B cell (primary cell): ENCODE results near the gene PDXP. TPM values are rescaled to one million over a fixed set of nuclear protein-coding genes. Genes with fewer than 3 reads are reported as not detected.
A peak's percentile ranks its signal among the peaks of the same experiment; 100 is the strongest.

Experiments
- ATAC-seq: fragments of 200-7000 bp; cut with Tn5 transposase; one replicate; pipeline ENCODE4 v1.10.0; 2021; ENCODE audit warnings: low read depth, mild to moderate bottlenecking, moderate number of reproducible peaks, moderate library complexity
- CTCF ChIA-PET: fragments of 350-600 bp; sonication (Branson Sonifier 250); formaldehyde crosslinking; loops from one replicate; lab custom pipeline; 2021; ENCODE audit warnings: antibody characterized with exemption, inconsistent platforms; lab: Charles Lee
- POLR2A ChIA-PET: fragments of 350-600 bp; sonication (Branson Sonifier 250); formaldehyde crosslinking; loops from one replicate; lab custom pipeline; 2021; ENCODE audit warnings: antibody characterized with exemption; lab: Charles Lee
- DNase-seq: peaks from one replicate; pipeline ENCODE4 v3.0.0; 2013
- H2AFZ ChIP-seq: 2 replicates; pipeline ENCODE4 v1.6.1; 2012; ENCODE audit warnings: mild to moderate bottlenecking, low read depth, low read length; ENCODE audit not compliant: insufficient read depth, poor library complexity, severe bottlenecking
- H3K27ac ChIP-seq, 2 donors: 1 replicate in 1 of 2; 2 replicates in 1 of 2; pipeline ENCODE4 v1.5.1; 2012 to 2013; ENCODE audit warnings: low read length in 2 of 2, mild to moderate bottlenecking in 2 of 2, moderate library complexity in 1 of 2
- H3K27me3 ChIP-seq, 4 experiments: fragments of 200-600 bp in 1 of 4; sonication (generic) in 1 of 4; replicated peaks in 1 of 4; 1 replicate in 2 of 4; 2 replicates in 2 of 4; pipeline versions ENCODE4 v1.6.1 to v1.7.0; 2013 to 2016; ENCODE audit warnings: low read length in 3 of 4, mild to moderate bottlenecking in 2 of 4, mixed read lengths in 1 of 4, moderate library complexity in 1 of 4; ENCODE audit not compliant: insufficient read depth in 4 of 4, control insufficient read depth in 3 of 4; ENCODE audit errors: control extremely low read depth in 1 of 4
- H3K36me3 ChIP-seq, 2 experiments: replicated peaks in 1 of 2; 1 replicate in 1 of 2; 2 replicates in 1 of 2; pipeline versions ENCODE4 v1.6.1 to v1.7.1; 2013; ENCODE audit warnings: low read length in 1 of 2; ENCODE audit not compliant: insufficient read depth in 2 of 2, control insufficient read depth in 1 of 2; ENCODE audit errors: control extremely low read depth in 1 of 2, extremely low read depth in 1 of 2
- H3K4me1 ChIP-seq, 2 donors: fragments of 200-600 bp in 1 of 2; sonication (generic) in 1 of 2; 1 replicate in 1 of 2; 2 replicates in 1 of 2; pipeline versions ENCODE4 v1.5.1 to v1.6.1; 2013 to 2017; ENCODE audit warnings: low read length in 2 of 2; ENCODE audit not compliant: control insufficient read depth in 2 of 2, insufficient read depth in 2 of 2
- H3K4me2 ChIP-seq: replicated peaks from 2 replicates; pipeline ENCODE3; 2012; ENCODE audit warnings: mild to moderate bottlenecking, low read depth, low read length; ENCODE audit not compliant: poor library complexity, severe bottlenecking
- H3K4me3 ChIP-seq, 5 experiments: fragments of 200-600 bp in 1 of 5; sonication (generic) in 1 of 5; 1 replicate in 3 of 5; 2 replicates in 2 of 5; pipeline versions ENCODE4 v1.5.1 to v1.7.0; 2011 to 2016; ENCODE audit warnings: low read length in 4 of 5, mild to moderate bottlenecking in 4 of 5, low read depth in 2 of 5, control low read depth in 1 of 5, moderate library complexity in 1 of 5; ENCODE audit not compliant: insufficient read depth in 1 of 5; ENCODE audit errors: control extremely low read depth in 1 of 5, extremely low read depth in 1 of 5
- H3K79me2 ChIP-seq: fragments of 200-600 bp; sonication (generic); one replicate; pipeline ENCODE4 v1.6.0; 2016; ENCODE audit warnings: low read length; ENCODE audit not compliant: control insufficient read depth, insufficient read depth
- H3K9ac ChIP-seq: fragments of 200-600 bp; sonication (generic); 2 replicates; pipeline ENCODE4 v1.6.1; 2017; ENCODE audit warnings: mild to moderate bottlenecking, low read length, moderate library complexity
- H3K9me3 ChIP-seq, 3 donors: one replicate each; pipeline versions ENCODE4 v1.6.1 to v1.7.1; 2013; ENCODE audit warnings: low read length in 2 of 3; ENCODE audit not compliant: control insufficient read depth in 2 of 3, insufficient read depth in 1 of 3; ENCODE audit errors: control extremely low read depth in 1 of 3
- H4K20me1 ChIP-seq: 2 replicates; pipeline ENCODE4 v1.6.0; 2012; ENCODE audit warnings: mild to moderate bottlenecking, low read length; ENCODE audit not compliant: insufficient read depth, control insufficient read depth, poor library complexity, severe bottlenecking
- H3K27ac Mint-ChIP-seq: one replicate; pipeline ENCODE4 v1.8.0; 2021; ENCODE audit warnings: mixed read lengths
- H3K27me3 Mint-ChIP-seq: one replicate; pipeline ENCODE4 v1.8.0; 2021; ENCODE audit warnings: mixed read lengths
- H3K4me1 Mint-ChIP-seq: one replicate; pipeline ENCODE4 v1.8.0; 2021; ENCODE audit warnings: mixed read lengths
- H3K4me3 Mint-ChIP-seq: one replicate; pipeline ENCODE4 v1.8.0; 2021; ENCODE audit warnings: mixed read lengths
- H3K9me3 Mint-ChIP-seq: one replicate; pipeline ENCODE4 v1.8.0; 2022; ENCODE audit warnings: mixed read lengths; ENCODE audit not compliant: insufficient read depth
- EZH2 ChIP-seq: IDR thresholded peaks from 2 replicates; pipeline ENCODE4 v1.6.1; 2012; ENCODE audit warnings: borderline replicate concordance, low read depth, mild to moderate bottlenecking, moderate library complexity, low read length; ENCODE audit not compliant: insufficient read depth, poor library complexity, severe bottlenecking
- WGBS: methylation state at CpG from one replicate; pipeline ENCODE4 v1.1.5; 2013; ENCODE audit warnings: missing lambda C conversion rate; ENCODE audit not compliant: insufficient coverage; 5-methylcytosine and 5-hydroxymethylcytosine counted together
- intact Hi-C: fragments of 100-400 bp; cut with micrococcal nuclease; formaldehyde crosslinking; loops from one replicate; pipeline ENCODE4 v1.10.0; 2022
- polyA plus RNA-seq: library from polyadenylated mRNA; depleted of rRNA; stranded (reverse); fragments of >200 nt; gene quantifications from 2 replicates; pipeline ENCODE4 v1.2.3, GENCODE V29; 2012
- total RNA-seq, 2 donors: library from RNA; stranded (reverse); fragments of 120-200 nt in 1 of 2; gene quantifications; 1 replicate in 1 of 2; 2 replicates in 1 of 2; pipeline versions ENCODE4 v1.2.3 to v1.2.4, GENCODE V29; 2013 to 2022
- TF ChIP-seq, protein P1 (sequence below): fragments of 200-600 bp; IDR thresholded peaks from one replicate; pipeline ENCODE4 v1.8.0; 2022; ENCODE audit warnings: antibody characterized with exemption, mild to moderate bottlenecking

PDXP gene
- total and polyA plus RNA-seq, 2 donors (not counting 1 experiment from before 2014, with no cell fraction given), result 16.6 to 17.5 TPM

- H3K4me2 ChIP-seq, result peak overlapping the region; percentile 79
- ChIA-PET CTCF (interaction anchor here (1.3 to 30.7 kb wide), 5 partner anchors 7 to 236 kb away, joined by 4 to 620 read pairs (median 185); partner anchors contain the start of genes GGA1, LGALS1, NOL12 and PDXP), POLR2A (interaction anchor here (0.6 to 3.4 kb wide), 9 partner anchors 9 to 848 kb away, joined by 3 to 27 read pairs (median 6); partner anchors contain the start of genes GGA1 and PDXP)
- TF ChIP-seq, protein P1, sequence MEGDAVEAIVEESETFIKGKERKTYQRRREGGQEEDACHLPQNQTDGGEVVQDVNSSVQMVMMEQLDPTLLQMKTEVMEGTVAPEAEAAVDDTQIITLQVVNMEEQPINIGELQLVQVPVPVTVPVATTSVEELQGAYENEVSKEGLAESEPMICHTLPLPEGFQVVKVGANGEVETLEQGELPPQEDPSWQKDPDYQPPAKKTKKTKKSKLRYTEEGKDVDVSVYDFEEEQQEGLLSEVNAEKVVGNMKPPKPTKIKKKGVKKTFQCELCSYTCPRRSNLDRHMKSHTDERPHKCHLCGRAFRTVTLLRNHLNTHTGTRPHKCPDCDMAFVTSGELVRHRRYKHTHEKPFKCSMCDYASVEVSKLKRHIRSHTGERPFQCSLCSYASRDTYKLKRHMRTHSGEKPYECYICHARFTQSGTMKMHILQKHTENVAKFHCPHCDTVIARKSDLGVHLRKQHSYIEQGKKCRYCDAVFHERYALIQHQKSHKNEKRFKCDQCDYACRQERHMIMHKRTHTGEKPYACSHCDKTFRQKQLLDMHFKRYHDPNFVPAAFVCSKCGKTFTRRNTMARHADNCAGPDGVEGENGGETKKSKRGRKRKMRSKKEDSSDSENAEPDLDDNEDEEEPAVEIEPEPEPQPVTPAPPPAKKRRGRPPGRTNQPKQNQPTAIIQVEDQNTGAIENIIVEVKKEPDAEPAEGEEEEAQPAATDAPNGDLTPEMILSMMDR, result no peak
- no peak for TF ChIP-seq EZH2
- H3K27ac Mint-ChIP-seq, result peak overlapping the region; percentile 90
- peak overlapping the region; percentile 79 to 80 for H3K27ac ChIP-seq
- WGBS, result 32% methylated on average over 3 of the region's 7 CpGs
- H3K4me3 Mint-ChIP-seq, result peak overlapping the region; percentile 65
- H3K27me3 Mint-ChIP-seq, result no peaks in the 10 kb centered on the region
- peaks cover 62% of the 10 kb centered on the region for H3K4me1 Mint-ChIP-seq
- no peaks in the 10 kb centered on the region for H3K9me3 ChIP-seq
- no peaks in the 10 kb centered on the region for H3K9me3 Mint-ChIP-seq
- no peaks in the 10 kb centered on the region for H3K27me3 ChIP-seq
- H2AFZ ChIP-seq, result peak overlapping the region; percentile 67
- peaks cover 38 to 61% of the 10 kb centered on the region in 2 donors for H3K4me1 ChIP-seq
- H3K9ac ChIP-seq, result peak overlapping the region; percentile 42
- peak; percentile 39 for DNase-seq
- H3K79me2 ChIP-seq, result peaks cover 11% of the 10 kb centered on the region
- ATAC-seq, result no peak
- peak overlapping the region in 2 of 5 experiments; percentile 9 to 29 for H3K4me3 ChIP-seq
- peaks cover 0 to 41% of the 10 kb centered on the region in 2 experiments for H3K36me3 ChIP-seq
- no peaks in the 10 kb centered on the region for H4K20me1 ChIP-seq
- intact Hi-C loops, result no loop called here
Measured at GRCh38 chr22:37627121-37627520, 31.4 kb upstream of the PDXP start.

DNA sequence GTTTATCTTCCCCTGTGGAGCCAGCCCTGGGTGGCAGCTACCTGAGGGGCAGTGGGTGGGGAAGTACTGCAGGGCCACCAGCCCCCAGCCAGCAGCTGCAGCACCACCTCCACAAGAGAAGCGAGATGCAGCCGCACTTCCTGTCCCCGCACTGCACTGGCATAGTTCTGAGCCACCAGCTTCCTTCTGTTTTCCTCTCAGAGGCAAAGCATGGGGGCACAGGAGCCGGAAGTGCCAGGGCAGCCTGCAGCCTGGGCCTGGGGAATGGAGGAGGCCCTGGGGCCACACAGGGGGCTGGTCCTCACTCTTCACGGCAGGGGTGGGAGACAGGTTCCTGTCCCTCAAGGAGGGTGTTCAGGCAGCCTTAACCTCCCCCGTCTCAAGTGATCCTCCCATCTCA lies 31.0 kb upstream of the PDXP start:
- H3K27me3 Mint-ChIP-seq, result no peaks in the 10 kb centered on the region
- no peak for TF ChIP-seq EZH2
- TF ChIP-seq, protein P1, result no peak
- Histone ChIP-seq H3K27me3 (no peaks in the 10 kb centered on the region), H3K79me2 (peaks cover 11% of the 10 kb centered on the region), H3K4me3 (peak overlapping the region in 2 of 5 experiments; percentile 9 to 29), H3K4me1 (peaks cover 42 to 66% of the 10 kb centered on the region in 2 donors), H3K4me2 (peak overlapping the region; percentile 79), H3K36me3 (peaks cover 0 to 41% of the 10 kb centered on the region in 2 experiments), H2AFZ (peak overlapping the region; percentile 67), H4K20me1 (no peaks in the 10 kb centered on the region), H3K9ac (peak overlapping the region; percentile 42), H3K9me3 (no peaks in the 10 kb centered on the region), H3K27ac (peak overlapping the region; percentile 79 to 80)
- DNase-seq, result peak; percentile 73
- intact Hi-C loops, result no loop called here
- 0% methylated on average over 5 of the region's 6 CpGs for WGBS
- peaks cover 64% of the 10 kb centered on the region for H3K4me1 Mint-ChIP-seq
- ATAC-seq, result peak; percentile 69
- CTCF ChIA-PET, result interaction anchor here (1.3 to 30.7 kb wide), 5 partner anchors 7 to 236 kb away, joined by 4 to 620 read pairs (median 185); partner anchors contain the start of genes GGA1, LGALS1, NOL12 and PDXP
- H3K9me3 Mint-ChIP-seq, result no peaks in the 10 kb centered on the region
- H3K27ac Mint-ChIP-seq, result peak overlapping the region; percentile 90
- H3K4me3 Mint-ChIP-seq, result peak overlapping the region; percentile 65
- POLR2A ChIA-PET, result interaction anchor here (0.6 to 3.4 kb wide), 9 partner anchors 9 to 848 kb away, joined by 3 to 27 read pairs (median 6); partner anchors contain the start of genes GGA1 and PDXP
